H1 (cell line): ENCODE measurements around the gene ACADVL. TPM values are rescaled to one million over a fixed set of nuclear protein-coding genes. Genes with fewer than 3 reads are reported as not detected.

Source experiments
- CTCF ChIA-PET: fragments of 300-600 bp; sonication (Branson Sonifier 250); formaldehyde crosslinking; loops from one replicate; lab custom pipeline; 2021; ENCODE audit not compliant: partially characterized antibody; lab: Charles Lee
- POLR2A ChIA-PET: fragments of 300-600 bp; sonication (Branson Sonifier 250); formaldehyde crosslinking; loops from one replicate; lab custom pipeline; 2021; ENCODE audit warnings: inconsistent platforms; ENCODE audit not compliant: partially characterized antibody; lab: Charles Lee
- DNase-seq, 2 experiments: peaks; one replicate each; pipeline versions ENCODE4 v3.0.0 to v3.0.0-alpha.2; 2010 to 2022; ENCODE audit warnings: low spot score in 2 of 2, low read depth in 1 of 2, mixed read lengths in 1 of 2
- FAIRE-seq: peaks from 2 replicates; lab custom pipeline; 2011; peaks lifted over from hg19 to GRCh38; lab: Jason Lieb, UNC
- H2AFZ ChIP-seq: 2 replicates; pipeline ENCODE4 v1.8.1; 2012; ENCODE audit warnings: low read length, inconsistent platforms
- H2AK5ac ChIP-seq: 2 replicates; pipeline ENCODE4 v1.6.1; 2013; ENCODE audit warnings: low read depth, low read length
- H2BK120ac ChIP-seq: replicated peaks from 2 replicates; pipeline ENCODE3; 2013; ENCODE audit warnings: low read depth, low read length, inconsistent platforms
- H2BK12ac ChIP-seq: 2 replicates; pipeline ENCODE4 v1.6.1; 2013; ENCODE audit warnings: low read depth, low read length
- H2BK15ac ChIP-seq: 2 replicates; pipeline ENCODE4 v1.6.1; 2013; ENCODE audit warnings: low read length
- H2BK20ac ChIP-seq: 2 replicates; pipeline ENCODE4 v1.6.1; 2013; ENCODE audit warnings: low read length
- H2BK5ac ChIP-seq: 2 replicates; pipeline ENCODE4 v1.6.1; 2013; ENCODE audit warnings: low read depth, low read length
- H3K14ac ChIP-seq: 2 replicates; pipeline ENCODE4 v1.6.1; 2013; ENCODE audit warnings: inconsistent platforms; ENCODE audit not compliant: insufficient read length
- H3K18ac ChIP-seq: 2 replicates; pipeline ENCODE4 v1.6.1; 2013; ENCODE audit warnings: low read length; ENCODE audit errors: extremely low read depth
- H3K23ac ChIP-seq: 2 replicates; pipeline ENCODE4 v1.6.1; 2013; ENCODE audit warnings: inconsistent platforms; ENCODE audit not compliant: insufficient read length
- H3K23me2 ChIP-seq: 2 replicates; pipeline ENCODE4 v1.6.1; 2013; ENCODE audit warnings: low read depth, low read length
- H3K27ac ChIP-seq: 2 replicates; pipeline ENCODE4 v1.6.1; 2011; ENCODE audit warnings: low read depth, low read length, inconsistent platforms
- H3K27me3 ChIP-seq, 4 experiments: replicated peaks in 1 of 4; 1 replicate in 1 of 4; 2 replicates in 3 of 4; pipeline versions ENCODE4 v1.6.1 to v1.8.1; 2011 to 2013; ENCODE audit warnings: low read length in 3 of 4, mild to moderate bottlenecking in 3 of 4, inconsistent platforms in 2 of 4, mixed read lengths in 2 of 4, moderate library complexity in 1 of 4; ENCODE audit not compliant: control insufficient read depth in 3 of 4, insufficient read depth in 3 of 4; ENCODE audit errors: extremely low read depth in 1 of 4
- H3K36me3 ChIP-seq, 4 experiments: 2 replicates each; pipeline versions ENCODE4 v1.6.1 to v1.8.1; 2011 to 2013; ENCODE audit warnings: mild to moderate bottlenecking in 4 of 4, low read length in 3 of 4, moderate library complexity in 2 of 4, control low read depth in 1 of 4, inconsistent platforms in 1 of 4; ENCODE audit not compliant: insufficient read depth in 4 of 4, control insufficient read depth in 2 of 4
- H3K4ac ChIP-seq: replicated peaks from 2 replicates; pipeline ENCODE3; 2013; ENCODE audit warnings: low read length, low read depth, mixed read lengths, inconsistent platforms; ENCODE audit not compliant: insufficient read length
- H3K4me1 ChIP-seq, 4 experiments: replicated peaks in 1 of 4; 1 replicate in 1 of 4; 2 replicates in 3 of 4; pipeline versions ENCODE4 v1.6.1 to v1.8.1; 2011 to 2013; ENCODE audit warnings: low read length in 3 of 4, inconsistent platforms in 2 of 4, mixed read lengths in 1 of 4; ENCODE audit not compliant: insufficient read depth in 4 of 4, control insufficient read depth in 3 of 4
- H3K4me2 ChIP-seq, 2 experiments: 2 replicates each; pipeline versions ENCODE4 v1.6.1 to v1.8.1; 2011 to 2013; ENCODE audit warnings: low read depth in 2 of 2, low read length in 2 of 2, control low read depth in 1 of 2, inconsistent platforms in 1 of 2, mild to moderate bottlenecking in 1 of 2; ENCODE audit not compliant: insufficient read depth in 1 of 2
- H3K4me3 ChIP-seq, 4 experiments: fragments of 200-600, 300-600 bp in 1 of 4; sonication (generic), shearing (Covaris generic), sonication (Bioruptor Twin) in 1 of 4; 2 replicates each; pipeline versions ENCODE4 v1.5.1 to v1.8.1; 2011 to 2016; ENCODE audit warnings: low read length in 4 of 4, low read depth in 3 of 4, control low read depth in 2 of 4, inconsistent platforms in 2 of 4, mild to moderate bottlenecking in 2 of 4, mixed read lengths in 1 of 4, moderate library complexity in 1 of 4; ENCODE audit not compliant: insufficient read depth in 2 of 4; ENCODE audit errors: extremely low read depth in 1 of 4
- H3K56ac ChIP-seq: replicated peaks from 2 replicates; pipeline ENCODE3; 2013; ENCODE audit warnings: low read depth, mild to moderate bottlenecking, mixed read lengths, low read length, inconsistent platforms; ENCODE audit not compliant: insufficient read length
- H3K79me1 ChIP-seq: 2 replicates; pipeline ENCODE4 v1.6.1; 2013; ENCODE audit warnings: low read depth, low read length, control low read depth
- H3K79me2 ChIP-seq, 2 experiments: 2 replicates each; pipeline versions ENCODE4 v1.6.1 to v1.8.1; 2012 to 2013; ENCODE audit warnings: low read length in 2 of 2, mild to moderate bottlenecking in 2 of 2, inconsistent platforms in 1 of 2; ENCODE audit not compliant: insufficient read depth in 2 of 2, control insufficient read depth in 1 of 2
- H3K9ac ChIP-seq, 4 experiments: replicated peaks in 1 of 4; 1 replicate in 1 of 4; 2 replicates in 3 of 4; pipeline versions ENCODE4 v1.6.1 to v1.8.1; 2011 to 2013; ENCODE audit warnings: low read depth in 3 of 4, low read length in 3 of 4, control low read depth in 2 of 4, mild to moderate bottlenecking in 2 of 4, moderate library complexity in 2 of 4, inconsistent platforms in 1 of 4; ENCODE audit errors: extremely low read depth in 1 of 4
- H3K9me3 ChIP-seq, 2 experiments: 2 replicates each; pipeline versions ENCODE4 v1.6.1 to v1.8.1; 2012 to 2013; ENCODE audit warnings: mild to moderate bottlenecking in 2 of 2, moderate library complexity in 2 of 2, control low read depth in 1 of 2, inconsistent platforms in 1 of 2, low read depth in 1 of 2, low read length in 1 of 2, mixed read lengths in 1 of 2; ENCODE audit not compliant: insufficient read depth in 2 of 2
- H4K20me1 ChIP-seq, 2 experiments: replicated peaks in 1 of 2; 2 replicates each; pipeline versions ENCODE3 to v1.8.1; 2011 to 2013; ENCODE audit warnings: inconsistent platforms in 2 of 2, low read length in 2 of 2, mild to moderate bottlenecking in 1 of 2; ENCODE audit not compliant: insufficient read depth in 2 of 2, control insufficient read depth in 1 of 2
- H4K5ac ChIP-seq: 2 replicates; pipeline ENCODE4 v1.6.1; 2013; ENCODE audit warnings: low read length, low read depth, mixed read lengths, inconsistent platforms; ENCODE audit not compliant: insufficient read length
- H4K8ac ChIP-seq: 2 replicates; pipeline ENCODE4 v1.8.0; 2013; ENCODE audit warnings: mild to moderate bottlenecking, moderate library complexity, low read length, inconsistent platforms; ENCODE audit not compliant: insufficient read depth; ENCODE audit errors: extremely low read depth
- H4K91ac ChIP-seq: replicated peaks from 2 replicates; pipeline ENCODE3; 2013; ENCODE audit warnings: low read length, mixed read lengths, inconsistent platforms; ENCODE audit not compliant: insufficient read length
- CBX5 ChIP-seq: fragments of 300-800, 300-1000 bp; sonication (generic); IDR thresholded peaks from 2 replicates; pipeline ENCODE4 v1.7.1; 2016; ENCODE audit warnings: antibody characterized with exemption, low read length, low read depth
- CEBPB ChIP-seq: IDR thresholded peaks from 2 replicates; pipeline ENCODE4 v1.6.1; 2012; ENCODE audit warnings: low read depth, low read length
- POLR2AphosphoS5 ChIP-seq: IDR thresholded peaks from 2 replicates; pipeline ENCODE4 v1.6.1; 2011; ENCODE audit warnings: low read depth, low read length
- SIRT6 ChIP-seq: IDR thresholded peaks from one replicate; pipeline ENCODE4 v1.7.1; 2012; ENCODE audit warnings: low read length, inconsistent platforms
- SIX5 ChIP-seq: IDR thresholded peaks from 2 replicates; pipeline ENCODE4 v1.6.1; 2011; ENCODE audit warnings: mild to moderate bottlenecking, low read depth, low read length
- SP1 ChIP-seq: IDR thresholded peaks from 2 replicates; pipeline ENCODE4 v1.6.1; 2011; ENCODE audit warnings: low read depth, low read length
- SP4 ChIP-seq: IDR thresholded peaks from 2 replicates; pipeline ENCODE4 v1.6.1; 2012; ENCODE audit warnings: low read length, inconsistent platforms
- WGBS, 2 experiments: shearing (Covaris generic) in 1 of 2; methylation state at CpG; one replicate each; pipeline versions ENCODE4 v1.1.6 to v1.1.7; 2013 to 2015; ENCODE audit warnings: low lambda C conversion rate in 2 of 2, mixed read lengths in 2 of 2, inconsistent platforms in 1 of 2, low coverage in 1 of 2, missing lambda C conversion rate in 1 of 2; ENCODE audit not compliant: insufficient replicate concordance in 2 of 2, insufficient coverage in 1 of 2, insufficient read length in 1 of 2; ENCODE audit errors: extremely low coverage in 1 of 2, missing lambda C conversion rate in 1 of 2; 5-methylcytosine and 5-hydroxymethylcytosine counted together
- polyA plus RNA-seq, 7 experiments: library from polyadenylated mRNA; depleted of rRNA in 3 of 7; stranded (reverse) in 5 of 7; unstranded in 2 of 7; fragments of >200 nt in 5 of 7; fragments of 200-250 nt in 2 of 7; gene quantifications; 1 replicate in 5 of 7; 2 replicates in 1 of 7; 4 replicates in 1 of 7; pipeline versions ENCODE4 v1.2.1 to v1.2.3, GENCODE V29; 2011 to 2013; ENCODE audit warnings: missing spikeins in 2 of 7, mixed read lengths in 2 of 7
- total RNA-seq: library from RNA; stranded (reverse); fragmentation: NEBNext Ultra II Directional; extraction: Animal tissue kit (Norgen Biotek cat#: 25700); gene quantifications from 2 replicates; pipeline ENCODE4 v1.2.1, GENCODE V29; 2021
- TF ChIP-seq, protein P1 (sequence below): IDR thresholded peaks from 2 replicates; pipeline ENCODE4 v1.6.1; 2011; ENCODE audit warnings: low read depth, mild to moderate bottlenecking, low read length; ENCODE audit not compliant: insufficient read depth

Gene ACADVL
- total and polyA plus RNA-seq, 2 of the 8 experiments (the other 6 are each of a cell fraction or from before 2014, with no cell fraction given) = 181 to 231 TPM

DNA sequence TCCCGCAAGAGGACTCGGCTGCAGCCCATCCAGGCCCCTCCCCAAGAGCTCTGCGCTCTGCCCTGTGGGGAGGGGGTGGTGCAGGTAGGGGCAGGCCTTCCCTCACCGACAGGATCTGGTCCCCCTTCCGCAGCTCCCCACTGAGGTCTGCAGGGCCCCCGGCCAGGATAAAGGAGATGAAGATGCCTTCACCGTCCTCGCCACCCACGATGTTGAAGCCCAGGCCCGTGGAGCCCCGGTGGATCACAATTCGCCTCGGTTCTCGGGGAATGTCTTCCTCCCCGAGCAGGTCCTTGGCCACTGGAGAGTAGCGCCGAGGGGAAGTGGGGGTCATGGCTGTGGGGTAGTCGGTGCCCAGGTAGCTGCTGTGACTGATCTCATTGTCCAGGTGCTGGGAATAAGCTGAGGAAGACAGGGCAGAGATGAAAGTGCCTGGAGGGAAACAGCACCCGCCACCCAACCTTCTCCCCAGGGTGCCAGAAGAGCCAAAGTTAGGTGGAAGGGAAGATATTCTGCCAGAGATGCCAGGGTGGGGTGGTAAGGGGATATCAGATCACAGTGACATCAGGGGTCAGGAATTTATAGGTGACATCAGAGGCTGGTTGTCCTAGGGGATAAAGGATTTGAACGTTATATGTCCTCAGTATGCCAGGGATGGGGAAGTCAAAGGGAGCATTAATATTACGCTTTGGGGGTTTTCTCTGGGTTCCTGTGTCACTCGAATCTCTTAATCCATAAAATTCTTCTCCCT, 22.9 kb upstream of the ACADVL start:
- TF ChIP-seq SIRT6 = no peak
- TF ChIP-seq POLR2AphosphoS5 = no peak
- TF ChIP-seq SP4 = no peak
- TF ChIP-seq SP1 = no peak
- TF ChIP-seq SIX5 = no peak
- no peak for TF ChIP-seq CEBPB
- no peak for TF ChIP-seq CBX5
- TF ChIP-seq, protein P1, sequence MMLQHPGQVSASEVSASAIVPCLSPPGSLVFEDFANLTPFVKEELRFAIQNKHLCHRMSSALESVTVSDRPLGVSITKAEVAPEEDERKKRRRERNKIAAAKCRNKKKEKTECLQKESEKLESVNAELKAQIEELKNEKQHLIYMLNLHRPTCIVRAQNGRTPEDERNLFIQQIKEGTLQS = no peak
- Histone ChIP-seq H2BK20ac (no peak overlapping the region), H2BK5ac (no peak overlapping the region), H3K79me1 (no peaks in the 10 kb centered on the region), H4K91ac (no peak overlapping the region), H3K4me2 (no peak overlapping the region), H3K14ac (no peak overlapping the region), H4K20me1 (peaks cover 4 to 11% of the 10 kb centered on the region in 2 experiments), H3K36me3 (peaks cover 14 to 43% (median 32%) of the 10 kb centered on the region in 4 experiments; a peak in 7 of 8 replicates), H3K27ac (no peak overlapping the region), H4K8ac (no peak overlapping the region), H2BK120ac (no peak overlapping the region), H3K4me1 (no peaks in the 10 kb centered on the region), H3K18ac (no peak overlapping the region), H4K5ac (no peak overlapping the region), H3K79me2 (no peaks in the 10 kb centered on the region), H3K27me3 (no peaks in the 10 kb centered on the region), H3K9ac (no peak overlapping the region), H2BK15ac (no peak overlapping the region), H2BK12ac (no peak overlapping the region), H2AK5ac (no peak overlapping the region), H3K4ac (no peak overlapping the region), H3K9me3 (no peaks in the 10 kb centered on the region), H3K23me2 (no peaks in the 10 kb centered on the region), H3K56ac (no peak overlapping the region), H3K4me3 (no peak overlapping the region), H2AFZ (no peak overlapping the region), H3K23ac (no peak overlapping the region)
- FAIRE-seq = no peak
- POLR2A ChIA-PET = interaction anchor here (0.8 to 1.4 kb wide), 5 partner anchors 9 to 59 kb away, joined by 3 to 4 read pairs (median 3); no protein-coding TSS in a partner anchor
- no peak for DNase-seq
- WGBS, 2 experiments = 95% methylated on average over 22 of the region's 22 CpGs; no CpG with 5 or more reads in 1 of the 2 experiments
- CTCF ChIA-PET = interaction anchor here (0.5 to 1.8 kb wide), 6 partner anchors 12 to 151 kb away, joined by 3 to 7 read pairs (median 5); no protein-coding TSS in a partner anchor
